Activated naive CD4-positive, alpha-beta T cell treated with anti-CD3 and anti-CD28 coated beads, Interleukin-2, amount 10 ng/mL, durations not matched to agents 7 days and 5 days (primary cell): ENCODE results near the gene CDH13.

Experiments
- CTCF ChIA-PET: fragments of 350-600 bp; sonication (Branson Sonifier 250); formaldehyde crosslinking; loops from one replicate; lab custom pipeline; 2021; ENCODE audit warnings: antibody characterized with exemption; lab: Charles Lee
- DNase-seq: peaks from one replicate; pipeline ENCODE4 v3.0.0-alpha.2; 2020
- H3K27ac Mint-ChIP-seq: one replicate; pipeline ENCODE4 v1.8.0; 2021; ENCODE audit warnings: mild to moderate bottlenecking, moderate library complexity, mixed read lengths
- H3K27me3 Mint-ChIP-seq: one replicate; pipeline ENCODE4 v1.8.0; 2021; ENCODE audit warnings: mild to moderate bottlenecking, mixed read lengths
- H3K36me3 Mint-ChIP-seq: one replicate; pipeline ENCODE4 v1.8.0; 2021; ENCODE audit warnings: mixed read lengths
- H3K4me1 Mint-ChIP-seq: one replicate; pipeline ENCODE4 v1.8.0; 2021; ENCODE audit warnings: mixed read lengths
- H3K4me3 Mint-ChIP-seq: one replicate; pipeline ENCODE4 v1.8.0; 2021; ENCODE audit warnings: mild to moderate bottlenecking, moderate library complexity, mixed read lengths
- H3K9me3 Mint-ChIP-seq: one replicate; pipeline ENCODE4 v1.8.0; 2021; ENCODE audit warnings: mixed read lengths

CDH13 gene

GRCh38 chr16:83098536-83098935, 471.8 kb downstream of the CDH13 start:
- Mint-ChIP-seq H3K4me1 (no peaks in the 10 kb centered on the region), H3K36me3 (no peaks in the 10 kb centered on the region), H3K9me3 (peaks cover 25% of the 10 kb centered on the region), H3K4me3 (no peak overlapping the region), H3K27ac (no peak overlapping the region), H3K27me3 (no peaks in the 10 kb centered on the region)
- no peak for DNase-seq
- CTCF ChIA-PET, result no interaction called here

- CTCF ChIA-PET, result no interaction called here
- H3K4me1 Mint-ChIP-seq, result no peaks in the 10 kb centered on the region
- H3K27ac Mint-ChIP-seq, result no peak overlapping the region
- no peak for DNase-seq
- no peak overlapping the region for H3K4me3 Mint-ChIP-seq
- peaks cover 29% of the 10 kb centered on the region for H3K9me3 Mint-ChIP-seq
- no peaks in the 10 kb centered on the region for H3K36me3 Mint-ChIP-seq
- H3K27me3 Mint-ChIP-seq, result no peaks in the 10 kb centered on the region
These were observed 473.9 kb downstream of the CDH13 start for GRCh38 chr16:83100679-83101078.

GRCh38 chr16:83102336-83102735, 475.6 kb downstream of the CDH13 start:
- peaks cover 26% of the 10 kb centered on the region for H3K9me3 Mint-ChIP-seq
- no peak overlapping the region for H3K4me3 Mint-ChIP-seq
- CTCF ChIA-PET, result no interaction called here
- H3K4me1 Mint-ChIP-seq, result no peaks in the 10 kb centered on the region
- no peaks in the 10 kb centered on the region for H3K27me3 Mint-ChIP-seq
- no peaks in the 10 kb centered on the region for H3K36me3 Mint-ChIP-seq
- H3K27ac Mint-ChIP-seq, result no peak overlapping the region
- no peak for DNase-seq

DNA sequence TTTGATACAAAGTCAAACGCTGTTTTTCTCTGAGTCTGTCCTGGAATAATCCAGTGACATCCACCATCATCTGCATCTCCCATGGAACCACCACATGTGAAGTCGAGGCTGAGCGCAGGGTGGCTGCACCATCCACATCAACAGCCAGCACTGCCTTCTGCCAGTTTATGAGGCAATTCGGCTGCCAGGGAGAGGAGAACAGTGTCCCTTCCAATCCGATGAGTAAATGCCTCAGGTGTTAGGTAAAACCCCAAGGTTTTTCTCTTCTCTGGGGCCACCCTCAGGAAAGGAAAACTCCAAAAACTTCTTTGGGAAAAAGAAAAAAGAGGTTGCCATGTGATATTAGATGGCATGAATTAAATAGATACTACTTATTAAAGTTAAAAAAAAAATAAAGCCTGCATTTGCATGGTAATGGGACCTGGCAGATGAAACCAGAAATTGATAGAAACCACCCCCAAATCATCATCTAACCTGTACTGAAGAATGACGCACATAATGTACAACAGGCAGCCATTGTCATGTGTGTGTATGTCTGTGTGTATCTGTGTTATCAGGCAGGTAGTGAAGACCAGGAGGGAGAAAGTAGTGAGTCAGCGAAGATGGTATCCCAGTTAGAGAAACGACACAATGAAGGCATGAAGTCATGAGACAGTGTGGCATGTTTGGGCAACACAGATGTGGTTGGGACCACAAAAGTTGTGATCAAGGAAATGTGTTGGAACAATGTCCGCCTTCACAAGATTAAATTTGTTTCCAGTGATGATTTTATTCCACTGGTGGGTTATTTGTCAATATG, 478.7 kb downstream of the CDH13 start:
- CTCF ChIA-PET, result no interaction called here
- Mint-ChIP-seq H3K36me3 (no peaks in the 10 kb centered on the region), H3K27me3 (no peaks in the 10 kb centered on the region), H3K4me3 (no peak overlapping the region), H3K4me1 (no peaks in the 10 kb centered on the region), H3K27ac (no peak overlapping the region), H3K9me3 (peaks cover 23% of the 10 kb centered on the region)
- DNase-seq, result no peak

DNA sequence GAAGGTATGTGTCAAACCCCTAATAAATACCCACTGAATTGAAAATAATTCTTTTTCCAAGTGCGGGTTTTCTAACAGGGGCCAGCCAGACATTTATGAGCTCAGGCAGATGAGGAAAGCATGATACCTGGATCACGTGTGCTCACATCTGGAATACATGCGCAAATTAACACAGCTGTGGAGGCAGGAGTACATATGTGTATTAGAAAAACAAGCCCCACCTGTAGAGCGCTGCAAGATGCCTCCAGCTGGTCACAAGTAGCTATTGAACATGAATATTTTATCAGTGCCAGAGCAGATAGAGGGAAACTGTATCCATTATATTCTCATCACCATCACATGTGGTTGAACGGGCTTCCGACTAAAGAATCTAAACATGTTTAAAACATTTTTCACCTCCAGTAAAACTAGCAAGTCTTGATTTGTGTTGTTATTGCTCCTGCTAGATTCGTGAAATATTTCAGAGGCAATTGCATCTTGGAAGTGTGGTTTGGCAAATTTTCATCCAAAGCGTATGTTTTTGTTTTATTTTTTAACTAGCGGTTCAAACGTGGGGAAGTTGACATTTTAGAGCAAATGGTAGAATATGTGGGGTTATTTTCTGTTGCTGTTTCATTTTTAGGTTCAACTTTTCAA, 482.8 kb downstream of the CDH13 start:
- CTCF ChIA-PET, result interaction anchor here (0.7 kb wide), 1 partner anchor 37 kb away, joined by 3 read pairs; no protein-coding TSS in a partner anchor
- H3K4me1 Mint-ChIP-seq, result no peaks in the 10 kb centered on the region
- peaks cover 4% of the 10 kb centered on the region for H3K27me3 Mint-ChIP-seq
- no peak overlapping the region for H3K27ac Mint-ChIP-seq
- no peak overlapping the region for H3K4me3 Mint-ChIP-seq
- no peaks in the 10 kb centered on the region for H3K36me3 Mint-ChIP-seq
- DNase-seq, result no peak
- peaks cover 8% of the 10 kb centered on the region for H3K9me3 Mint-ChIP-seq

GRCh38 chr16:83110269-83110668, 483.5 kb downstream of the CDH13 start:
- DNase-seq, result no peak
- H3K4me1 Mint-ChIP-seq, result no peaks in the 10 kb centered on the region
- no peak overlapping the region for H3K4me3 Mint-ChIP-seq
- CTCF ChIA-PET, result interaction anchor here (0.7 kb wide), 1 partner anchor 37 kb away, joined by 3 read pairs; no protein-coding TSS in a partner anchor
- peaks cover 4% of the 10 kb centered on the region for H3K27me3 Mint-ChIP-seq
- H3K36me3 Mint-ChIP-seq, result no peaks in the 10 kb centered on the region
- H3K9me3 Mint-ChIP-seq, result peaks cover 8% of the 10 kb centered on the region
- H3K27ac Mint-ChIP-seq, result no peak overlapping the region

GRCh38 chr16:83113317-83113716, 486.5 kb downstream of the CDH13 start:
- Mint-ChIP-seq H3K4me3 (no peak overlapping the region), H3K27me3 (peaks cover 4% of the 10 kb centered on the region), H3K4me1 (no peaks in the 10 kb centered on the region), H3K36me3 (no peaks in the 10 kb centered on the region), H3K27ac (no peak overlapping the region), H3K9me3 (peaks cover 8% of the 10 kb centered on the region)
- CTCF ChIA-PET, result interaction anchor here (0.8 kb wide), 1 partner anchor 102 kb away, joined by 3 read pairs; no protein-coding TSS in a partner anchor
- no peak for DNase-seq

DNA sequence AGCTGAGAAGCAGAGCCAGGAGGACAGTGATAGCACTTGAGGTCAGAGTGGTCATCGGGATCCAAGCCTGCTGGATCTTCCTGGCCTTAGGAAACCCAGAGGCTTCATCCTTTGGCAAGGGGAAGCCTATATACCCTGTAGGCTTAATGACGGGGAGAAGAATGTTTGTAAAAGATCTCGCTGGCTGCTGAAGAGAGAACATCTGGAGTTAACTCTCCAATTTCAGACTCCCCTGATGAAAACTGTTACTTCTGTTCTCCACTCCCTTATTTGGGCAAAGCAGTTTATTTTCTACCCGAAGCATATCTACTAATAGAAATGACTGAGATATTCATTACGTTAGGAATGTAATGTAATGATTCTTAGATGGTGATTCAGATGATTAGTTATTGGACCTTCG, 487.0 kb downstream of the CDH13 start:
- H3K36me3 Mint-ChIP-seq, result no peaks in the 10 kb centered on the region
- H3K9me3 Mint-ChIP-seq, result peaks cover 8% of the 10 kb centered on the region
- no peaks in the 10 kb centered on the region for H3K4me1 Mint-ChIP-seq
- no peak for DNase-seq
- CTCF ChIA-PET, result no interaction called here
- H3K27me3 Mint-ChIP-seq, result peaks cover 4% of the 10 kb centered on the region
- no peak overlapping the region for H3K27ac Mint-ChIP-seq
- H3K4me3 Mint-ChIP-seq, result no peak overlapping the region

- no peak for DNase-seq
- H3K4me3 Mint-ChIP-seq, result no peak overlapping the region
- H3K27me3 Mint-ChIP-seq, result peaks cover 4% of the 10 kb centered on the region
- no peaks in the 10 kb centered on the region for H3K36me3 Mint-ChIP-seq
- CTCF ChIA-PET, result interaction anchor here (1.4 kb wide), 1 partner anchor 100 kb away, joined by 3 read pairs; no protein-coding TSS in a partner anchor
- H3K4me1 Mint-ChIP-seq, result no peaks in the 10 kb centered on the region
- H3K27ac Mint-ChIP-seq, result no peak overlapping the region
- H3K9me3 Mint-ChIP-seq, result no peaks in the 10 kb centered on the region
These were observed 488.9 kb downstream of the CDH13 start for GRCh38 chr16:83115491-83116232.

- Mint-ChIP-seq H3K27me3 (peaks cover 4% of the 10 kb centered on the region), H3K9me3 (no peaks in the 10 kb centered on the region), H3K27ac (no peak overlapping the region), H3K4me3 (no peak overlapping the region), H3K4me1 (no peaks in the 10 kb centered on the region), H3K36me3 (no peaks in the 10 kb centered on the region)
- no peak for DNase-seq
- CTCF ChIA-PET, result no interaction called here
These were observed 489.6 kb downstream of the CDH13 start for GRCh38 chr16:83116274-83116892.

DNA sequence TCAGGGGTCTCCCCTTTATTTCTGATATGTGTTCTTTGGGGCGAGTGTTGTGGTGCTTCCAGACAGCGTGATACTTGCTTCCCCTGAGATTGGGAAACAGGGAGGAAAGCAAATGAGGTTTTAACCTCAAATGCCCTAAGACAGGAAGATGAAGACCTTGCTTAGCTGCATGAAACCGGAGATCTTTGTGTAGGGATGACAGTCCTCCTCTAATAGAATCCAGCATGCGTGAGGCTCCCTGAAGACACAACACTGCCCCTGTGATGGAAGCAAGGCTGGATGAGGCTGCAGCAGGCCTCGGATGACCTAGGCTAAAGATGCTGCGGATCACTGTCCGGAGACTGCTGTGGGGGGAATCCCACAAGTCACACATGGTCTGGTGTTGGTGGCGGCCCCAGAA, 491.0 kb downstream of the CDH13 start:
- no peak overlapping the region for H3K27ac Mint-ChIP-seq
- no peaks in the 10 kb centered on the region for H3K36me3 Mint-ChIP-seq
- CTCF ChIA-PET, result no interaction called here
- H3K4me3 Mint-ChIP-seq, result no peak overlapping the region
- H3K27me3 Mint-ChIP-seq, result peaks cover 4% of the 10 kb centered on the region
- H3K4me1 Mint-ChIP-seq, result no peaks in the 10 kb centered on the region
- no peak for DNase-seq
- H3K9me3 Mint-ChIP-seq, result no peaks in the 10 kb centered on the region

- no peak overlapping the region for H3K4me3 Mint-ChIP-seq
- H3K27ac Mint-ChIP-seq, result no peak overlapping the region
- H3K4me1 Mint-ChIP-seq, result no peaks in the 10 kb centered on the region
- H3K27me3 Mint-ChIP-seq, result peaks cover 3% of the 10 kb centered on the region
- CTCF ChIA-PET, result no interaction called here
- H3K36me3 Mint-ChIP-seq, result no peaks in the 10 kb centered on the region
- DNase-seq, result no peak
- H3K9me3 Mint-ChIP-seq, result no peaks in the 10 kb centered on the region
These were observed 491.6 kb downstream of the CDH13 start for GRCh38 chr16:83118365-83118764.

DNA sequence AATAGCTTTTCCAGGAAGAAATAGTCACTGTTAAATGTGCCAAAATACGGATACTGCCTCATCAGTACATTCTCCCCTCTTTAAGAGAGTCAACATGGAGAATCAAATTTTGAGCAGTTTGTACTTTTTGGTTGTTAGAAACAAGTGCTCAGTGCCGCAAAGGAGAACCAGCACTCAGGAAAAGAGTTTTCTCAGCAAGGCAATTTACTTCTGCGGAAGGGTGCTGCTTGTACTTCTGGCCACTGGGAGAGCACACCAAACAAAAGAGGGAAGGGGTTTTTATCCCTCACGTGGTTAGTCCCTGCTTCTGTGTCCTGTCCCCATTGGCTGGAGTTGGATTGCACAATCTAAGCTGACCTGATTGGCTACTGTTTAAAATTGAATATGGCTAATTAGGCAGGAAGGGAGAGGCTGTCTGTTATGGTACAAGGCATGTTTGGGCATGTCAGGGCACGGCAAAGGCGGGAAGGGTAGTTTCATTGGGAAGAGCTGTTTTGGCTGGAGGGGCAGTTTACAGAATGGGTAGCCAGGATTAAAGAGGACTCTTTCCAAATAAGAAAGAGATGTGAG, 499.3 kb downstream of the CDH13 start:
- Mint-ChIP-seq H3K9me3 (peaks cover 23% of the 10 kb centered on the region), H3K4me3 (no peak overlapping the region), H3K27me3 (no peaks in the 10 kb centered on the region), H3K36me3 (no peaks in the 10 kb centered on the region), H3K4me1 (no peaks in the 10 kb centered on the region), H3K27ac (no peak overlapping the region)
- CTCF ChIA-PET, result no interaction called here
- no peak for DNase-seq

- Mint-ChIP-seq H3K4me1 (no peaks in the 10 kb centered on the region), H3K9me3 (peaks cover 23% of the 10 kb centered on the region), H3K27me3 (no peaks in the 10 kb centered on the region), H3K4me3 (no peak overlapping the region), H3K27ac (no peak overlapping the region), H3K36me3 (no peaks in the 10 kb centered on the region)
- CTCF ChIA-PET, result no interaction called here
- no peak for DNase-seq
These were observed 501.3 kb downstream of the CDH13 start for GRCh38 chr16:83128041-83128440.
